Measurements from ENCODE around the gene HOXA10. TPM values are rescaled to one million over a fixed set of nuclear protein-coding genes. Genes with fewer than 3 reads are reported as not detected.

Gene HOXA10
- total RNA-seq, 4 donors from 2014 or later, result 4.9 to 11.2 (median 6.7) TPM

- WGBS, 2 donors, result 66 to 81% methylated on average over 45 to 47 of the region's 47 CpGs
- no peak for TF ChIP-seq CTCF (IDR thresholded peaks at IDR 0.05)
- no peak for TF ChIP-seq POLR2A (IDR thresholded peaks at IDR 0.05)
- DNase-seq (ENCODE audit: low spot score in 2 of 2), result peak in 1 of 2 donors; percentile 86
- no peak overlapping the region for H3K4me3 ChIP-seq (ENCODE audit: low read depth, poor library complexity, severe bottlenecking)
- intact Hi-C loops (cut with DNase I; ENCODE audit: low total_unique reads), result no loop called here
Measured at GRCh38 chr7:27145165-27145913, 28.8 kb downstream of the HOXA10 start.

- WGBS, 2 donors, result 70 to 75% methylated on average over 31 of the region's 31 CpGs
- peak in 1 of 2 donors; percentile 79 for DNase-seq (ENCODE audit: low spot score in 2 of 2)
- H3K4me3 ChIP-seq (ENCODE audit: low read depth, poor library complexity, severe bottlenecking), result no peak overlapping the region
- intact Hi-C loops (cut with DNase I; ENCODE audit: low total_unique reads), result loop anchor here (5.0 kb wide), 1 partner anchor 292 kb away; no protein-coding TSS in a partner anchor
- TF ChIP-seq POLR2A (IDR thresholded peaks at IDR 0.05), result no peak
- no peak for TF ChIP-seq CTCF (IDR thresholded peaks at IDR 0.05)
Measured at GRCh38 chr7:27144781-27145164, 29.3 kb downstream of the HOXA10 start.

- intact Hi-C loops (cut with DNase I; ENCODE audit: low total_unique reads), result loop anchor here (5.0 kb wide), 1 partner anchor 292 kb away; no protein-coding TSS in a partner anchor
- DNase-seq (ENCODE audit: low spot score in 2 of 2), result peak in 1 of 2 donors; percentile 69
- no peak overlapping the region for H3K4me3 ChIP-seq (ENCODE audit: low read depth, poor library complexity, severe bottlenecking)
- TF ChIP-seq POLR2A (IDR thresholded peaks at IDR 0.05), result no peak
- no peak for TF ChIP-seq CTCF (IDR thresholded peaks at IDR 0.05)
- WGBS, 2 donors, result 65 to 66% methylated on average over 40 of the region's 40 CpGs
Measured at GRCh38 chr7:27143950-27144780, 30.0 kb downstream of the HOXA10 start.

GRCh38 chr7:27143023-27143949 lies 30.8 kb downstream of the HOXA10 start, which contains the start of gene HOXA5:
TSS of gene HOXA5 (minus strand) at chr7:27143681. CDS start at chr7:27143607, 74 bp downstream.
- intact Hi-C loops (cut with DNase I; ENCODE audit: low total_unique reads), result loop anchor here (5.0 kb wide), 1 partner anchor 291 kb away; no protein-coding TSS in a partner anchor
- no peak for TF ChIP-seq POLR2A (IDR thresholded peaks at IDR 0.05)
- TF ChIP-seq CTCF (IDR thresholded peaks at IDR 0.05), result peak in 1 of 3 donors; percentile 30
- peak within 1 kb of the TSS; percentile 29 for H3K4me3 ChIP-seq (ENCODE audit: low read depth, poor library complexity, severe bottlenecking)
- WGBS, 2 donors, result 48 to 55% methylated on average over 79 to 83 of the region's 86 CpGs
- peak in 1 of 2 donors; percentile 87 for DNase-seq (ENCODE audit: low spot score in 2 of 2)

GRCh38 chr7:27142580-27143022 lies 31.5 kb downstream of the HOXA10 start:
- intact Hi-C loops (cut with DNase I; ENCODE audit: low total_unique reads), result loop anchor here (5.0 kb wide), 1 partner anchor 290 kb away; no protein-coding TSS in a partner anchor
- DNase-seq (ENCODE audit: low spot score in 2 of 2), result no peak
- 41 to 62% methylated on average over 29 of the region's 29 CpGs for WGBS, 2 donors
- no peak for TF ChIP-seq POLR2A (IDR thresholded peaks at IDR 0.05)
- peak overlapping the region; percentile 29 for H3K4me3 ChIP-seq (ENCODE audit: low read depth, poor library complexity, severe bottlenecking)
